H9 (cell line): Measurements from ENCODE around the gene B4GALNT2. TPM values are rescaled to one million over a fixed set of nuclear protein-coding genes. Genes with fewer than 3 reads are reported as not detected.

Experiments used
- DNase-seq: peaks from one replicate; pipeline ENCODE4 v3.0.0-alpha.2; 2017
- H2AFZ ChIP-seq: one replicate; pipeline ENCODE4 v1.6.1; 2013; ENCODE audit warnings: mild to moderate bottlenecking, low read length, control low read depth, moderate library complexity
- H2AK5ac ChIP-seq: 2 replicates; pipeline ENCODE4 v1.6.1; 2013; ENCODE audit warnings: low read length, control low read depth, mixed read lengths; ENCODE audit not compliant: insufficient read length
- H2BK120ac ChIP-seq: one replicate; pipeline ENCODE4 v1.6.1; 2013; ENCODE audit warnings: low read depth, mild to moderate bottlenecking, low read length, control low read depth, inconsistent platforms; ENCODE audit not compliant: poor library complexity, severe bottlenecking
- H2BK12ac ChIP-seq: 2 replicates; pipeline ENCODE4 v1.6.1; 2013; ENCODE audit warnings: low read length, control low read depth, mixed read lengths, low read depth; ENCODE audit not compliant: insufficient read length
- H2BK15ac ChIP-seq: 2 replicates; pipeline ENCODE4 v1.6.1; 2013; ENCODE audit warnings: low read depth, low read length, control low read depth
- H2BK20ac ChIP-seq: one replicate; pipeline ENCODE4 v1.6.1; 2013; ENCODE audit warnings: low read depth, mild to moderate bottlenecking, low read length, control low read depth, inconsistent platforms; ENCODE audit not compliant: poor library complexity, severe bottlenecking
- H2BK5ac ChIP-seq: 2 replicates; pipeline ENCODE4 v1.6.1; 2013; ENCODE audit warnings: low read length, control low read depth, mixed read lengths; ENCODE audit not compliant: insufficient read length
- H3K14ac ChIP-seq: 2 replicates; pipeline ENCODE4 v1.6.1; 2013; ENCODE audit warnings: low read length, control low read depth; ENCODE audit not compliant: insufficient read depth
- H3K18ac ChIP-seq: 2 replicates; pipeline ENCODE4 v1.6.1; 2013; ENCODE audit warnings: low read depth, mild to moderate bottlenecking, mixed read lengths, low read length, control low read depth; ENCODE audit not compliant: insufficient read length
- H3K23ac ChIP-seq: 2 replicates; pipeline ENCODE4 v1.6.1; 2013; ENCODE audit warnings: low read length, control low read depth, mixed read lengths, low read depth; ENCODE audit not compliant: insufficient read length
- H3K23me2 ChIP-seq: 2 replicates; pipeline ENCODE4 v1.6.1; 2013; ENCODE audit warnings: low read depth, mild to moderate bottlenecking, mixed read lengths, low read length, control low read depth; ENCODE audit not compliant: insufficient read length, poor library complexity, severe bottlenecking
- H3K27ac ChIP-seq: 2 replicates; pipeline ENCODE4 v1.5.1; 2013; ENCODE audit warnings: low read length, control low read depth, mixed read lengths, low read depth; ENCODE audit not compliant: insufficient read length
- H3K27me3 ChIP-seq: 2 replicates; pipeline ENCODE4 v1.6.1; 2013; ENCODE audit warnings: low read length, control low read depth, inconsistent platforms; ENCODE audit not compliant: insufficient read depth
- H3K4ac ChIP-seq: 2 replicates; pipeline ENCODE4 v1.6.1; 2013; ENCODE audit warnings: low read depth, mild to moderate bottlenecking, control low read depth, inconsistent platforms, low read length, moderate library complexity
- H3K4me1 ChIP-seq: 2 replicates; pipeline ENCODE4 v1.6.1; 2013; ENCODE audit warnings: low read length, control low read depth, inconsistent platforms; ENCODE audit not compliant: insufficient read depth
- H3K4me2 ChIP-seq: 2 replicates; pipeline ENCODE4 v1.6.1; 2013; ENCODE audit warnings: low read length, control low read depth, mixed read lengths; ENCODE audit not compliant: insufficient read length, insufficient read depth
- H3K56ac ChIP-seq: 2 replicates; pipeline ENCODE4 v1.6.1; 2013; ENCODE audit warnings: low read depth, mild to moderate bottlenecking, mixed read lengths, low read length, control low read depth; ENCODE audit not compliant: insufficient read length
- H3K79me1 ChIP-seq: 2 replicates; pipeline ENCODE4 v1.6.1; 2013; ENCODE audit warnings: low read depth, mild to moderate bottlenecking, moderate library complexity, low read length, control low read depth, inconsistent platforms; ENCODE audit not compliant: insufficient read depth, poor library complexity, severe bottlenecking
- H3K79me2 ChIP-seq: 2 replicates; pipeline ENCODE4 v1.6.1; 2013; ENCODE audit warnings: low read length, control low read depth, inconsistent platforms; ENCODE audit not compliant: insufficient read depth
- H3K9ac ChIP-seq: 2 replicates; pipeline ENCODE4 v1.6.1; 2013; ENCODE audit warnings: low read length, control low read depth, mixed read lengths; ENCODE audit not compliant: insufficient read length; ENCODE audit errors: extremely low read depth
- H3K9me3 ChIP-seq: one replicate; pipeline ENCODE4 v1.6.1; 2013; ENCODE audit warnings: low read depth, low read length, inconsistent platforms; ENCODE audit not compliant: control insufficient read depth
- H3T11ph ChIP-seq: one replicate; pipeline ENCODE4 v1.6.1; 2013; ENCODE audit warnings: mild to moderate bottlenecking, low read length, control low read depth, inconsistent platforms
- H4K20me1 ChIP-seq: one replicate; pipeline ENCODE4 v1.6.1; 2013; ENCODE audit not compliant: control insufficient read depth, insufficient read length, insufficient read depth
- H4K5ac ChIP-seq: 2 replicates; pipeline ENCODE4 v1.6.1; 2013; ENCODE audit warnings: low read depth, mild to moderate bottlenecking, mixed read lengths, low read length, control low read depth; ENCODE audit not compliant: insufficient read length
- H4K8ac ChIP-seq: replicated peaks from 2 replicates; pipeline ENCODE4 v1.6.1; 2013; ENCODE audit warnings: low read length, control low read depth, mixed read lengths, low read depth; ENCODE audit not compliant: insufficient read length
- H4K91ac ChIP-seq: 2 replicates; pipeline ENCODE4 v1.6.1; 2013; ENCODE audit warnings: low read depth, mild to moderate bottlenecking, moderate library complexity, mixed read lengths, low read length, control low read depth; ENCODE audit not compliant: insufficient read length
- H3K27ac Mint-ChIP-seq, 3 experiments: 2 replicates in 2 of 3; 3 replicates in 1 of 3; pipeline ENCODE4 v1.8.0; 2020 to 2021; ENCODE audit warnings: mixed read lengths in 3 of 3, mild to moderate bottlenecking in 1 of 3, moderate library complexity in 1 of 3
- H3K27me3 Mint-ChIP-seq: 2 replicates; pipeline ENCODE4 v1.8.0; 2021; ENCODE audit warnings: low read depth, mild to moderate bottlenecking, moderate library complexity, mixed read lengths
- H3K36me3 Mint-ChIP-seq, 3 experiments: 2 replicates in 2 of 3; 3 replicates in 1 of 3; pipeline ENCODE4 v1.8.0; 2020 to 2021; ENCODE audit warnings: low read depth in 3 of 3, mixed read lengths in 3 of 3; ENCODE audit not compliant: insufficient read depth in 1 of 3
- H3K4me1 Mint-ChIP-seq, 2 experiments: 2 replicates each; pipeline ENCODE4 v1.8.0; 2020; ENCODE audit warnings: mixed read lengths in 2 of 2
- H3K4me3 Mint-ChIP-seq, 2 experiments: 2 replicates in 1 of 2; 3 replicates in 1 of 2; pipeline ENCODE4 v1.8.0; 2020 to 2021; ENCODE audit warnings: mild to moderate bottlenecking in 2 of 2, mixed read lengths in 2 of 2, moderate library complexity in 1 of 2
- H3K9me3 Mint-ChIP-seq, 2 experiments: 2 replicates in 1 of 2; 3 replicates in 1 of 2; pipeline ENCODE4 v1.8.0; 2020; ENCODE audit warnings: mild to moderate bottlenecking in 2 of 2, mixed read lengths in 2 of 2, moderate library complexity in 1 of 2
- WGBS: extraction: QIAGEN DNeasy Blood & Tissue Kit; methylation state at CpG from one replicate; pipeline ENCODE4 v1.1.7; 2013; ENCODE audit warnings: missing lambda C conversion rate, low lambda C conversion rate, mixed read lengths; ENCODE audit not compliant: insufficient read length; ENCODE audit errors: extremely low coverage; 5-methylcytosine and 5-hydroxymethylcytosine counted together
- total RNA-seq: library from RNA; stranded (reverse); gene quantifications from 2 replicates; pipeline ENCODE4 v1.2.1, GENCODE V29; 2021
- TF ChIP-seq, protein P1 (sequence below): fragments of 200-600 bp; sonication (generic); conservative IDR thresholded peaks from 3 replicates; pipeline ENCODE4 v1.8.0; 2021; ENCODE audit warnings: antibody characterized with exemption, mild to moderate bottlenecking

Gene B4GALNT2
- total RNA-seq, 1 experiment from 2014 or later = not detected

DNA sequence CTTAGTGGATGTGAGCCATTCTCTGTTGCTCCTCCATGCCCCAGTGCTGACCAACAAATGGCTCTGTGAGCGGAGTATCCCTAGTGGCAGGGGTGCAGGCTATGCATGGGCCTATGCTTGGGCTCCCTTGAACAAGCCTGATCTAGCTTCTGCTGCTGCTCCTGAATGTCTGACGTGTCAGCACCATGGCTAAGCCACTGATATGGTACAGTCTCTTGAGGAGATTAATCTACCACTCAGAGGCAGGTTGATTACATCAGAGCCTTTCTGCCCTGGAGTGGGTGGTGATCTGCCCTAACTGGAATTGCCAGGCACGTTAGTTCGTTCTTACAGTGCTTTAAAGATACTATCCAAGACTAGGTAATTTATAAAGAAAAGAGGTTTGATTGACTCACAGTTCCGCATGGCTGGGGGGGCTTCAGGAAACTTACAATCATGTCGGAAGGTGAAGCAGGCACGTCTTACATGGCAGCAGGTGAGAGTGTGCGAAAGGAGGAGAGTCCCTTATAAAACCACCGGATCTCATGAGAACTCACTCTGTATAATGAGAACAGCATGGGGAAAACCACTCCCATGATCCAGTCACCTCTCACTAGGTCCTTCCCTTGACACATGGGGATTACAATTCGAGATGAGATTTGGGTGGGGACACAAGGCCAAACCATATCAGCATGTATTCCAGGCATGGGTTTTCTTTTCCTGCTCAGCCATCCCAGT, 41.5 kb upstream of the B4GALNT2 start:
- Histone ChIP-seq H3K4me2 (no peak overlapping the region), H2AFZ (no peak overlapping the region), H2BK15ac (no peak overlapping the region), H3K14ac (no peak overlapping the region), H3K56ac (no peak overlapping the region), H3T11ph (no peak overlapping the region), H3K4me1 (no peaks in the 10 kb centered on the region), H3K9ac (no peak overlapping the region), H3K4ac (no peak overlapping the region), H4K91ac (no peak overlapping the region), H3K79me2 (no peaks in the 10 kb centered on the region), H4K20me1 (no peaks in the 10 kb centered on the region), H3K23ac (no peak overlapping the region), H3K27ac (no peak overlapping the region), H2BK120ac (no peak overlapping the region), H2AK5ac (no peak overlapping the region), H2BK12ac (no peak overlapping the region), H3K79me1 (no peaks in the 10 kb centered on the region), H3K23me2 (no peaks in the 10 kb centered on the region), H3K27me3 (no peaks in the 10 kb centered on the region), H3K18ac (no peak overlapping the region), H3K9me3 (no peaks in the 10 kb centered on the region), H2BK5ac (no peak overlapping the region), H4K8ac (no peak overlapping the region), H4K5ac (no peak overlapping the region), H2BK20ac (no peak overlapping the region)
- DNase-seq = no peak
- peaks cover 26 to 30% of the 10 kb centered on the region in 2 experiments for H3K4me1 Mint-ChIP-seq
- TF ChIP-seq, protein P1, sequence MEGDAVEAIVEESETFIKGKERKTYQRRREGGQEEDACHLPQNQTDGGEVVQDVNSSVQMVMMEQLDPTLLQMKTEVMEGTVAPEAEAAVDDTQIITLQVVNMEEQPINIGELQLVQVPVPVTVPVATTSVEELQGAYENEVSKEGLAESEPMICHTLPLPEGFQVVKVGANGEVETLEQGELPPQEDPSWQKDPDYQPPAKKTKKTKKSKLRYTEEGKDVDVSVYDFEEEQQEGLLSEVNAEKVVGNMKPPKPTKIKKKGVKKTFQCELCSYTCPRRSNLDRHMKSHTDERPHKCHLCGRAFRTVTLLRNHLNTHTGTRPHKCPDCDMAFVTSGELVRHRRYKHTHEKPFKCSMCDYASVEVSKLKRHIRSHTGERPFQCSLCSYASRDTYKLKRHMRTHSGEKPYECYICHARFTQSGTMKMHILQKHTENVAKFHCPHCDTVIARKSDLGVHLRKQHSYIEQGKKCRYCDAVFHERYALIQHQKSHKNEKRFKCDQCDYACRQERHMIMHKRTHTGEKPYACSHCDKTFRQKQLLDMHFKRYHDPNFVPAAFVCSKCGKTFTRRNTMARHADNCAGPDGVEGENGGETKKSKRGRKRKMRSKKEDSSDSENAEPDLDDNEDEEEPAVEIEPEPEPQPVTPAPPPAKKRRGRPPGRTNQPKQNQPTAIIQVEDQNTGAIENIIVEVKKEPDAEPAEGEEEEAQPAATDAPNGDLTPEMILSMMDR = no peak
- no peaks in the 10 kb centered on the region; a peak in 2 of 5 replicates for H3K9me3 Mint-ChIP-seq
- H3K36me3 Mint-ChIP-seq = no peaks in the 10 kb centered on the region; a peak in 1 of 7 replicates
- WGBS = no CpG with 5 or more reads among the region's 10 CpGs
- H3K27ac Mint-ChIP-seq = no peak overlapping the region; a peak in 1 of 7 replicates
- peaks cover 8% of the 10 kb centered on the region for H3K27me3 Mint-ChIP-seq
- H3K4me3 Mint-ChIP-seq = no peak overlapping the region
